GM12878 (cell line): ENCODE measurements around the gene DLG2. TPM values are rescaled to one million over a fixed set of nuclear protein-coding genes. Genes with fewer than 3 reads are reported as not detected.

Experiments used
- ATAC-seq: fragments of 200-7000 bp; cut with Tn5 transposase; 3 replicates; pipeline ENCODE4 v1.9.1; 2020; ENCODE audit warnings: mild to moderate bottlenecking, moderate library complexity
- BruUV-seq: library from RNA; stranded (reverse); fragments of 400-500 nt; replicated peaks from 2 replicates; lab custom pipeline; 2021; lab: Mats Ljungman, UMichigan
- CTCF ChIA-PET: fragments of 300-600 bp; sonication (Branson Sonifier 250); formaldehyde crosslinking; extraction: SDS; loops from one replicate; lab custom pipeline; 2021; ENCODE audit warnings: inconsistent platforms; lab: Yijun Ruan, JAX
- POLR2A ChIA-PET: fragments of 350-600 bp; formaldehyde crosslinking; extraction: SDS; loops from one replicate; lab custom pipeline; 2021; ENCODE audit warnings: inconsistent platforms; lab: Charles Lee
- RAD21 ChIA-PET: fragments of 300-600 bp; sonication (Branson Sonifier 250); formaldehyde crosslinking; loops from one replicate; lab custom pipeline; 2023; ENCODE audit warnings: antibody characterized with exemption; ENCODE audit not compliant: unreplicated experiment; lab: Charles Lee
- SMC1A ChIA-PET: fragments of 300-600 bp; sonication (Branson Sonifier 250); formaldehyde crosslinking; loops from one replicate; lab custom pipeline; 2023; ENCODE audit not compliant: unreplicated experiment, uncharacterized antibody; lab: Charles Lee
- DNase-seq: peaks from one replicate; pipeline ENCODE4 v3.0.0-alpha.2; 2011; ENCODE audit warnings: low read depth, low spot score
- FAIRE-seq: peaks from 3 replicates; lab custom pipeline; 2011; peaks lifted over from hg19 to GRCh38; lab: Jason Lieb, UNC
- H2AFZ ChIP-seq: 2 replicates; pipeline ENCODE4 v1.6.0; 2011; ENCODE audit warnings: low read depth, low read length, control low read depth; ENCODE audit not compliant: control insufficient read depth
- H3K27ac ChIP-seq: 2 replicates; pipeline ENCODE4 v1.5.1; 2011; ENCODE audit warnings: control low read depth; ENCODE audit not compliant: control insufficient read depth, insufficient read depth
- H3K27me3 ChIP-seq, 2 experiments: replicated peaks in 1 of 2; 2 replicates each; pipeline versions ENCODE4 v1.6.0 to v1.6.1; 2011; ENCODE audit warnings: low read length in 1 of 2; ENCODE audit not compliant: control insufficient read depth in 2 of 2, insufficient read depth in 2 of 2
- H3K36me3 ChIP-seq, 2 experiments: 2 replicates each; pipeline ENCODE4 v1.5.1; 2011; ENCODE audit warnings: low read length in 1 of 2; ENCODE audit not compliant: control insufficient read depth in 2 of 2, insufficient read depth in 2 of 2
- H3K4me1 ChIP-seq: 2 replicates; pipeline ENCODE4 v1.6.1; 2011; ENCODE audit warnings: mild to moderate bottlenecking, low read length, moderate library complexity, mixed read lengths; ENCODE audit not compliant: control insufficient read depth, insufficient read depth
- H3K4me2 ChIP-seq: 2 replicates; pipeline ENCODE4 v1.6.0; 2011; ENCODE audit warnings: control low read depth; ENCODE audit not compliant: control insufficient read depth, insufficient read depth
- H3K4me3 ChIP-seq: fragments of 200-600 bp; sonication (generic); 2 replicates; pipeline ENCODE4 v1.5.1; 2016
- H3K79me2 ChIP-seq: 2 replicates; pipeline ENCODE4 v1.6.0; 2011; ENCODE audit warnings: low read length; ENCODE audit not compliant: control insufficient read depth, insufficient read depth
- H3K9ac ChIP-seq: 2 replicates; pipeline ENCODE4 v1.8.0; 2011; ENCODE audit warnings: low read length, control low read depth, mixed read lengths; ENCODE audit not compliant: control insufficient read depth, insufficient read depth
- H3K9me3 ChIP-seq: replicated peaks from 3 replicates; pipeline ENCODE4 v1.5.1; 2011; ENCODE audit warnings: mild to moderate bottlenecking, low read length; ENCODE audit not compliant: control insufficient read depth, insufficient read depth
- H4K20me1 ChIP-seq: 2 replicates; pipeline ENCODE4 v1.6.0; 2011; ENCODE audit not compliant: control insufficient read depth, insufficient read depth
- BACH1 ChIP-seq: fragments of 450-650 bp; IDR thresholded peaks from 2 replicates; pipeline ENCODE4 v1.6.1; 2017; ENCODE audit warnings: mild to moderate bottlenecking, borderline replicate concordance
- CHD1 ChIP-seq: IDR thresholded peaks from 2 replicates; pipeline ENCODE4 v1.6.1; 2012; ENCODE audit warnings: low read depth, low read length, improper control_type of control experiment
- CHD2 ChIP-seq: IDR thresholded peaks from 2 replicates; pipeline ENCODE4 v1.6.1; 2011; ENCODE audit warnings: low read depth, low read length, improper control_type of control experiment, borderline replicate concordance
- HDAC2 ChIP-seq: fragments of 200-600 bp; sonication (generic); IDR thresholded peaks from 2 replicates; pipeline ENCODE4 v1.6.1; 2017
- MTA2 ChIP-seq: fragments of 450-650 bp; IDR thresholded peaks from 2 replicates; pipeline ENCODE4 v1.6.1; 2016; ENCODE audit warnings: low read depth, mild to moderate bottlenecking, moderate library complexity
- PAX5 ChIP-seq: IDR thresholded peaks from 2 replicates; pipeline ENCODE4 v1.6.1; 2011; ENCODE audit warnings: low read depth, low read length, borderline replicate concordance
- POU2F2 ChIP-seq: IDR thresholded peaks from 3 replicates; pipeline ENCODE4 v1.6.1; 2011; ENCODE audit warnings: low read depth, mild to moderate bottlenecking, low read length, borderline replicate concordance
- TCF7 ChIP-seq: IDR thresholded peaks from 2 replicates; pipeline ENCODE4 v1.6.1; 2014; ENCODE audit warnings: antibody characterized with exemption, borderline replicate concordance
- in situ Hi-C: fragments of 300-500 bp; cut with MboI; formaldehyde crosslinking; loops from 9 replicates; pipeline ENCODE4 v1.14.3; 2018; ENCODE audit warnings: mixed read lengths
- intact Hi-C: fragments of 100-400 bp; cut with micrococcal nuclease; formaldehyde crosslinking; loops from one replicate; pipeline ENCODE4 v1.14.2; 2022; ENCODE audit not compliant: unreplicated experiment
- polyA plus RNA-seq, 11 experiments: library from polyadenylated mRNA; depleted of rRNA in 4 of 11; unstranded in 6 of 11; stranded (reverse) in 5 of 11; fragments of >200 nt; fragmentation: Nextera tagmentation in 4 of 11; fragmentation: Illumina TruSeq in 1 of 11; extraction: Ambion mirVana in 4 of 11; extraction: Trizol in 1 of 11; gene quantifications; 1 replicate in 1 of 11; 2 replicates in 10 of 11; pipeline versions ENCODE4 v1.2.1 to v1.2.3, GENCODE V29; 2011 to 2016; ENCODE audit warnings: inconsistent platforms in 2 of 11, missing spikeins in 2 of 11, low read depth in 1 of 11
- total RNA-seq, 4 experiments: library from RNA; depleted of rRNA in 3 of 4; stranded (reverse); fragments of >200 nt in 3 of 4; fragmentation: Illumina TruSeq in 1 of 4; extraction: Trizol in 1 of 4; gene quantifications; 2 replicates each; pipeline versions ENCODE4 v1.2.1 to v1.2.3, GENCODE V29; 2013 to 2021
- TF ChIP-seq, protein P1 (sequence below): fragments of 450-650 bp; IDR thresholded peaks from 2 replicates; pipeline ENCODE4 v1.6.1; 2016; ENCODE audit warnings: mild to moderate bottlenecking, moderate library complexity, borderline replicate concordance
- TF ChIP-seq, protein P2 (sequence below): fragments of 450-650 bp; IDR thresholded peaks from 2 replicates; pipeline ENCODE4 v1.6.1; 2017; ENCODE audit warnings: low read depth, mild to moderate bottlenecking, moderate library complexity
- TF ChIP-seq, protein P3 (sequence below): IDR thresholded peaks from 2 replicates; pipeline ENCODE4 v1.6.1; 2011; ENCODE audit warnings: low read depth, mild to moderate bottlenecking, low read length, moderate library complexity, borderline replicate concordance; ENCODE audit errors: extremely low read depth
- TF ChIP-seq, protein P4 (sequence below): IDR thresholded peaks from 2 replicates; pipeline ENCODE4 v1.6.1; 2011; ENCODE audit warnings: low read depth, low read length, improper control_type of control experiment, borderline replicate concordance

DLG2 gene
- total and polyA plus RNA-seq, 10 of the 15 experiments (the other 5 are each of a cell fraction or from before 2014, with no cell fraction given), result 0.09 to 0.98 (median 0.35) TPM

DNA sequence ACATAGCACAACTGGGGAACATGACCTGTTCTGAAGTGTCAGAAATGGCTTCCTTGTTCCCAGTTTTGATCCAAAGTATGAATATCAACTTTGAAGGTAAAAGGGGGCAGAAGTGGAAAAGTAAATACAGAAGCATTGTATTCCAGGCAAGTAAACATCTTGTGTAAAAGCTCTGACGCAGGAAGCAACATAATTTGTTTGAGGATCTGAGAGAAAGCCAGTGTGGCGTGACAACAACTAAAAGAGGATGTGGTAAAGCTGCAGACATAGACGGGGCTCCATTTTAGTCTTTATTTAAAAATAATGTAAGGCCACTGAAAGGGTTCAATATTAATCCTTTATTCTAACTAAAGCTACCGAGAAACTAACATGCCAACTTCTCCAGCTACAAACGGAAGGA is 310.2 kb downstream of the DLG2 start (continued):
- TF ChIP-seq, protein P1, sequence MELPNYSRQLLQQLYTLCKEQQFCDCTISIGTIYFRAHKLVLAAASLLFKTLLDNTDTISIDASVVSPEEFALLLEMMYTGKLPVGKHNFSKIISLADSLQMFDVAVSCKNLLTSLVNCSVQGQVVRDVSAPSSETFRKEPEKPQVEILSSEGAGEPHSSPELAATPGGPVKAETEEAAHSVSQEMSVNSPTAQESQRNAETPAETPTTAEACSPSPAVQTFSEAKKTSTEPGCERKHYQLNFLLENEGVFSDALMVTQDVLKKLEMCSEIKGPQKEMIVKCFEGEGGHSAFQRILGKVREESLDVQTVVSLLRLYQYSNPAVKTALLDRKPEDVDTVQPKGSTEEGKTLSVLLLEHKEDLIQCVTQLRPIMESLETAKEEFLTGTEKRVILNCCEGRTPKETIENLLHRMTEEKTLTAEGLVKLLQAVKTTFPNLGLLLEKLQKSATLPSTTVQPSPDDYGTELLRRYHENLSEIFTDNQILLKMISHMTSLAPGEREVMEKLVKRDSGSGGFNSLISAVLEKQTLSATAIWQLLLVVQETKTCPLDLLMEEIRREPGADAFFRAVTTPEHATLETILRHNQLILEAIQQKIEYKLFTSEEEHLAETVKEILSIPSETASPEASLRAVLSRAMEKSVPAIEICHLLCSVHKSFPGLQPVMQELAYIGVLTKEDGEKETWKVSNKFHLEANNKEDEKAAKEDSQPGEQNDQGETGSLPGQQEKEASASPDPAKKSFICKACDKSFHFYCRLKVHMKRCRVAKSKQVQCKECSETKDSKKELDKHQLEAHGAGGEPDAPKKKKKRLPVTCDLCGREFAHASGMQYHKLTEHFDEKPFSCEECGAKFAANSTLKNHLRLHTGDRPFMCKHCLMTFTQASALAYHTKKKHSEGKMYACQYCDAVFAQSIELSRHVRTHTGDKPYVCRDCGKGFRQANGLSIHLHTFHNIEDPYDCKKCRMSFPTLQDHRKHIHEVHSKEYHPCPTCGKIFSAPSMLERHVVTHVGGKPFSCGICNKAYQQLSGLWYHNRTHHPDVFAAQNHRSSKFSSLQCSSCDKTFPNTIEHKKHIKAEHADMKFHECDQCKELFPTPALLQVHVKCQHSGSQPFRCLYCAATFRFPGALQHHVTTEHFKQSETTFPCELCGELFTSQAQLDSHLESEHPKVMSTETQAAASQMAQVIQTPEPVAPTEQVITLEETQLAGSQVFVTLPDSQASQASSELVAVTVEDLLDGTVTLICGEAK, result peak; percentile 71; the same call in 1 of the 2 replicates
- TF ChIP-seq PAX5 (peak; percentile 91), TCF7 (no peak), CHD2 (0 out of 2 replicates have a peak, but pooled peaks have one; percentile 40), BACH1 (peak; percentile 75; the same call in 1 of the 2 replicates), MTA2 (peak; percentile 79)
- TF ChIP-seq, protein P2, sequence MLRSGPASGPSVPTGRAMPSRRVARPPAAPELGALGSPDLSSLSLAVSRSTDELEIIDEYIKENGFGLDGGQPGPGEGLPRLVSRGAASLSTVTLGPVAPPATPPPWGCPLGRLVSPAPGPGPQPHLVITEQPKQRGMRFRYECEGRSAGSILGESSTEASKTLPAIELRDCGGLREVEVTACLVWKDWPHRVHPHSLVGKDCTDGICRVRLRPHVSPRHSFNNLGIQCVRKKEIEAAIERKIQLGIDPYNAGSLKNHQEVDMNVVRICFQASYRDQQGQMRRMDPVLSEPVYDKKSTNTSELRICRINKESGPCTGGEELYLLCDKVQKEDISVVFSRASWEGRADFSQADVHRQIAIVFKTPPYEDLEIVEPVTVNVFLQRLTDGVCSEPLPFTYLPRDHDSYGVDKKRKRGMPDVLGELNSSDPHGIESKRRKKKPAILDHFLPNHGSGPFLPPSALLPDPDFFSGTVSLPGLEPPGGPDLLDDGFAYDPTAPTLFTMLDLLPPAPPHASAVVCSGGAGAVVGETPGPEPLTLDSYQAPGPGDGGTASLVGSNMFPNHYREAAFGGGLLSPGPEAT, result peak; percentile 77

DNA sequence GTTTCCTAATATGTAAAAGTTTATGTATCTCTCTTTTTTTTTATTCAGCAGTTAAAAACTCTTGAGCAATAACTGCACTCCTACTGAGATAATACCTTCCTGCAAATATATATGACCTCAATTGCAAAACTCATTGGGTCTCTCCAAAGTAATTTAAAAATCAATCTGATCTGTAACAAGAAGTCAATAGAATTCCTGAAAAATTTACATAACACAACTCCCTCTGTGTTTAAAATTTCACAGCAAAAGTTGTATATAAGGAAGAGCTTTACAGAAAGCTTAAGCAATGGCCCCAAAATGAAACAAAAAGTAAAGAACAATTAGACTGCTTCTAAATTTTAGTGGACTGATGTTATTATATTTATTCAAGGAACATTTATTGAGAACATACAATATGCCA is 313.4 kb downstream of the DLG2 start:
- H3K9ac ChIP-seq, result no peak overlapping the region
- ChIA-PET RAD21 (no interaction called here), CTCF (no interaction called here), POLR2A (no interaction called here), SMC1A (interaction anchor here (1.4 to 1.5 kb wide), 2 partner anchors 24 to 190 kb away, joined by 3 to 4 read pairs; no protein-coding TSS in a partner anchor)
- H3K4me2 ChIP-seq, result no peak overlapping the region
- intact Hi-C loops (no loop called here), in situ Hi-C loops (no loop called here)
- H4K20me1 ChIP-seq, result no peaks in the 10 kb centered on the region
- H3K79me2 ChIP-seq, result no peaks in the 10 kb centered on the region
- H3K4me3 ChIP-seq, result no peak overlapping the region
- FAIRE-seq (no peak), ATAC-seq (no peak), DNase-seq (no peak)
- H3K27ac ChIP-seq, result no peak overlapping the region
- peaks cover 9% of the 10 kb centered on the region; the same call in 1 of the 2 replicates for H3K4me1 ChIP-seq
- BruUV-seq, result no TSS peak
- TF ChIP-seq, protein P3, sequence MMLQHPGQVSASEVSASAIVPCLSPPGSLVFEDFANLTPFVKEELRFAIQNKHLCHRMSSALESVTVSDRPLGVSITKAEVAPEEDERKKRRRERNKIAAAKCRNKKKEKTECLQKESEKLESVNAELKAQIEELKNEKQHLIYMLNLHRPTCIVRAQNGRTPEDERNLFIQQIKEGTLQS, result no peak
- TF ChIP-seq HDAC2, result no peak
- TF ChIP-seq CHD1, result no peak
- TF ChIP-seq, protein P4, sequence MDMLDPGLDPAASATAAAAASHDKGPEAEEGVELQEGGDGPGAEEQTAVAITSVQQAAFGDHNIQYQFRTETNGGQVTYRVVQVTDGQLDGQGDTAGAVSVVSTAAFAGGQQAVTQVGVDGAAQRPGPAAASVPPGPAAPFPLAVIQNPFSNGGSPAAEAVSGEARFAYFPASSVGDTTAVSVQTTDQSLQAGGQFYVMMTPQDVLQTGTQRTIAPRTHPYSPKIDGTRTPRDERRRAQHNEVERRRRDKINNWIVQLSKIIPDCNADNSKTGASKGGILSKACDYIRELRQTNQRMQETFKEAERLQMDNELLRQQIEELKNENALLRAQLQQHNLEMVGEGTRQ, result no peak
- TF ChIP-seq POU2F2, result no peak
- H3K9me3 ChIP-seq, result no peaks in the 10 kb centered on the region; the same call in 2 of the 3 replicates
- H3K36me3 ChIP-seq, result no peaks in the 10 kb centered on the region
- H3K27me3 ChIP-seq, result no peaks in the 10 kb centered on the region
- no peak overlapping the region for H2AFZ ChIP-seq
